AG09319 (cell line): ENCODE data around the gene EXOC3.
A peak's percentile ranks its signal among the peaks of the same experiment; 100 is the strongest.

Experiments
- DNase-seq: peaks from one replicate; pipeline ENCODE4 v3.0.0-alpha.2; 2010; ENCODE audit warnings: low read depth; ENCODE audit errors: extremely low read depth
- CTCF ChIP-seq: IDR thresholded peaks from 2 replicates; pipeline ENCODE4 v1.5.1; 2011; ENCODE audit warnings: low read depth, mild to moderate bottlenecking, inconsistent platforms, low read length, moderate library complexity

The EXOC3 gene

GRCh38 chr5:457195-457961 lies 14.4 kb downstream of the EXOC3 start:
- DNase-seq = no peak
- no peak for TF ChIP-seq CTCF

- peak; percentile 18 for DNase-seq
- TF ChIP-seq CTCF = no peak
Observed at GRCh38 chr5:458547-459353, 15.8 kb downstream of the EXOC3 start.

GRCh38 chr5:459562-460272 lies 16.7 kb downstream of the EXOC3 start:
- TF ChIP-seq CTCF = no peak
- no peak for DNase-seq

GRCh38 chr5:460273-460625 lies 17.3 kb downstream of the EXOC3 start:
- TF ChIP-seq CTCF = no peak
- no peak for DNase-seq

GRCh38 chr5:462051-462481 lies 19.1 kb downstream of the EXOC3 start:
- DNase-seq = no peak
- TF ChIP-seq CTCF = no peak

- TF ChIP-seq CTCF = no peak
- DNase-seq = no peak
Observed at GRCh38 chr5:463301-463700, 20.3 kb downstream of the EXOC3 start.

GRCh38 chr5:463952-464351 lies 21.0 kb downstream of the EXOC3 start:
- TF ChIP-seq CTCF = no peak
- no peak for DNase-seq
